ENCODE data around the gene SHC1.

GRCh38 chr1:154951901-154952657, 18.5 kb downstream of the SHC1 start:
- TF ChIP-seq REST (IDR thresholded peaks at IDR 0.05; ENCODE audit: insufficient read depth in 1 of 2, low read depth in 2 of 2, low read length in 2 of 2): no peak
- no peak for TF ChIP-seq TAF1 (IDR thresholded peaks at IDR 0.05; ENCODE audit: borderline replicate concordance, insufficient read depth, low read length)
